HG02981 (cell line): ENCODE results near the gene ASCC3.

Experiments used
- ATAC-seq: cut with Tn5 transposase; IDR thresholded peaks from one replicate; pipeline ENCODE4 v1.9.1; 2021; ENCODE audit warnings: mild to moderate bottlenecking, moderate library complexity; ENCODE audit not compliant: unreplicated experiment

Gene ASCC3

GRCh38 chr6:100599088-100599770 lies 281.9 kb downstream of the ASCC3 start:
- no peak for ATAC-seq

DNA sequence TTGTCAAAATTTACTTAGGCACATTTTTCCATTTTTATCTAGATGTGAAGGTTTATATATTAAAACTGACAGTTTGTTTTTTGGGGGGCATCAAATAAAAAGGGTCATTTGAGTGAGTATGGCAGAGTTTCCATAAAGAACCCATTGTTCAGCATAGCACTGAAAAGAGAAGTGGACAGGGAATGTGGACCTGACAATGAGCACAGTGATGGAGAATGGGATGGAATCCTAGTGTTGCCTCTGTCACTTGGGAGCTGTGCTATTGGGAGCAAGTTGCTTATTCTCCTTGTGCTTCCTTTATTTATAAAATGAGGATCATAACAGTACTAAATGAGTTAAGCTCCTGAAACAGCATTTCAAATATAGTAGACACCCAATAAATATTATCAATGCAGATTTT lies 285.7 kb downstream of the ASCC3 start:
- ATAC-seq = no peak

DNA sequence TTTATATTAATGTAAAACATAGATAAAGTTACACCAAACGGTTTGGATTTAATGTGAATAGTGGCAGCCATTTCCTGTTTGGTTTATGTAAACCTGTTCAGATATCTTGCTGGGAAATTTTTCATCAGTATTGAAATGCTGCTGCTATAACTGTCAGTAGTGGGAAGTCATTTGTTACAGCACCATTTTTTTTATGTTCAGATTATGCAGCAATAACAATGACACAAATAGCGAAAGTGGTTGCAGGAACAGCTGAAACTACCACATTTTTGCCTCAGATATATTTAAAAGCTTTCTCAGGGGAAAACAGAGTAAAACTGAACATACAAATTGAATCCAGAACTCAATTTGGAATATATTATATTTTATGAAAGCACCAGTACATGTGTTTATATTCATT lies 287.6 kb downstream of the ASCC3 start:
- peak; percentile 48 for ATAC-seq

- no peak for ATAC-seq
These were observed 288.2 kb downstream of the ASCC3 start for GRCh38 chr6:100592929-100593328.

GRCh38 chr6:100577425-100577824 lies 303.7 kb downstream of the ASCC3 start:
- no peak for ATAC-seq

- no peak for ATAC-seq
These were observed 305.2 kb downstream of the ASCC3 start for GRCh38 chr6:100575921-100576320.

- no peak for ATAC-seq
These were observed 306.3 kb downstream of the ASCC3 start for GRCh38 chr6:100574836-100575235.

- no peak for ATAC-seq
These were observed 308.0 kb downstream of the ASCC3 start for GRCh38 chr6:100573166-100573565.

DNA sequence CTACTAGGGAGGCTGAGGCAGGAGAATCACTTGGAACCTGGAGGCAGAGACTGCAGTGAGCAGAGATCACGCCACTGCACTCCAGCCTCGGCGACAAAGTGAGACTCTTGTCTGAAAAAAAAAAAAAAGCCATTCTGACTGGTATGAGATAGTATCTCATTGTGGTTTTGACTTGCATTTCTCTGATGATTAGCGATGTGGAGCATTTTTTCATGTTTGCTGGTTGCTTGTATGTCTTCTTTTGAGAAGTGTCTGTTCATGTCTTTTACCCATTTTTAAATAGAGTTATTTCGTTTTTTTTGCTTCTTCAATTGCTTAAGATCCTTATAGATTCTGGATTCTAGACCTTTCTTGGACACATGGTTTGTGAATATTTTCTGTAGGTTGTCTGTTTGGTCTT lies 312.9 kb downstream of the ASCC3 start:
- no peak for ATAC-seq

DNA sequence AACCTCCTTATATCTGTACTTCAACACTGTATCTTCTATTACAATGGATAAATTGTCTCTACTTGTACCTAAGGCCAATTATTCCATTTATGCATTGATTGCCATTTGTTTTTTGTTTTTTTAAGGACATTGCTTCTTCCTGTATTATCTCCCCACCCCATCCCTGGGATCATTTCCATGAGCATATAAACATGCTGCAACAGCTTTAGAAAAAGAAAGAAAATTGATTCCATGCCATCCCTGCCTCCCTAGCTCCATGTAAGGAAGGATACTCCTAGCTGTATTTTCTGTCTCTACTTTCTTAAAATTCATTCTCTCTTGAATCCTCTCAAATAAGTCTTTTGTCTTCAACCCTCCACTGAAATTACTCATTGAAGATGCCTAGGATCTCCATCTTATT lies 314.6 kb downstream of the ASCC3 start:
- no peak for ATAC-seq

DNA sequence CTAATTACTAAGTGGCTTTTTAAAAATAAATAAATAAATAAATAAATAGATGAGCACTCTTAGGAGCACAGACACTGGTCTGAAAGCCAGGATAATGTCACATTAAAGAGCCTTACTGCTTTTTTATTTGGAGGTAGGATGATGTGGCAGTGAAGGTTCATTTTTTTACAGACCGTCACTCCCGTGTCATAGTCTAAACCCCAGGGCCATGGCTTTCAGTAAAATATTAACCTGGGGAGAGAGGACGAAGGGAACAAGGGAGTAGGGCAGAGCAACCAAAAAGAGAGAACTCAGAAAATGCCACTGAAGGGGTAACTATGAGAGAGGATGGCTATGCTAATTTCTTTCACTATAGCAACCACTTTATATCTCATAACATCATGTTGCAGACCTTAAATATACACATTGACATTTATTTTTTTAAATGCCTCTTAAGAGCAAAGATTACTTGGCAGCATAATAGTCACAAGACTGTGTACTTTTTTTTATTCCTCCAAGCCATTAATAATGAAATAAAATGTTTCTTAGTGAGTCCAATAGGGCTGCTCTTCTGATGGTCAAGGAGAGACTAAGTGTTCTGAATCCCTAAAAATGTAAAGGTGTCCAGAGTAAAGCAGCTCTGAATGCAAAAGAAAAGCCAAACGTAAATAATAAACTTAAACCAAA lies 315.6 kb downstream of the ASCC3 start:
- no peak for ATAC-seq

GRCh38 chr6:100559859-100560258 lies 321.3 kb downstream of the ASCC3 start:
- no peak for ATAC-seq

DNA sequence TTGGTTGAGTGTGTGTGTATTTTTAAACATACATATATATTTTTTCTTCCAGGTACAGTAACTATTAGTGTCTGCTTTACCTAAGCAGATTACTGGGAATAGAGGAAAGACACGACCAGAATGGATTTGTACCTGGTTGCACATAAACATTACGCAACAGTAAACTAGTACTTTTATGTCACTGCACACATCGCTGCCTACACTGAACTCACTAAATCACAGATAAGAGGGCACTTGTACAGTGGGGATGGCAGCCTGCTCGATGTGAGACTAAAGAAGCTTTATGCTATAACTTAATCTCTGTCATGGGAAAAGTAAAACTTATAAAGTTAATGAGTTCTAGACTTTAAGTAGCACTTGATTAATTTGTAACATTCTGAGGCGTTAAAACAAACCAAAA lies 326.9 kb downstream of the ASCC3 start:
- ATAC-seq = no peak

DNA sequence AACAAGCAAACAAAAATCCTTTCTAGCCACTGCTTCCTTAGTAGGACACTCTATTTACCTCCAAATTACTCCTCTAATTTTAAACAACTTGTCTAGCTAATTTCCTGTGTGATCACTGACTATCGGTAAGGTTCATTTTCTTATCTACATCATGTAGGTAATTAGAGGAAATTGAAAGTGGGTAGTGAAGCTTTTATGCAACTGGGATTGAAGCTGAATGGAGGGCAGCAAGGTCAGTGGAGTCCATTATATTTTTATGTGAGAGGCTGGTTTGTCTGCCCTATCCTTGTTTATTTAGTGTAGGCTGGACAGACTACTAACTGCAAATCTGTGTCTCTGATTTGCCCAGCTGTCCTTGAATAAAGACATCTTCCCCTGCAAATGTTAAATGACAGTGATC lies 327.9 kb downstream of the ASCC3 start:
- no peak for ATAC-seq

- ATAC-seq = no peak
These were observed 331.5 kb downstream of the ASCC3 start for GRCh38 chr6:100549406-100550167.

DNA sequence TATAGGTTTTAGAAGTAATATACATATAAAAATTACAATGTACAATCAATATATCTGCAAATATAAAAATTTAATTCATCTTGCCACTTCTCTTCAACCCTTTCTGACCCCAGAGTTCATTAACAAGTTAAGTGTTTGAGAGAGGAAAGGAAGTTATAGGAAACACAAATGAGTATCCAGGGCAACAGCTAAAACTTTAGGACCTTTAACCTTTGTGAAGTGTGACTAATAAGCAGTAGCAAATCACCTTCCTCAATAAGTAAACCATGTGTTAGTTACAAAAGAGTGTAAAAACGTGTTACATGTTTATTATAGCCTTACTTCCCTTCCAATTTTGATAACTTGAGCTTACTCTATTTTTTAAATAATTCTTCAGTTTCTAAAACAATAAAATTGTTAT lies 343.0 kb downstream of the ASCC3 start:
- no peak for ATAC-seq

- ATAC-seq = no peak
These were observed 362.5 kb downstream of the ASCC3 start for GRCh38 chr6:100518588-100518987.

- ATAC-seq = no peak
These were observed 363.5 kb downstream of the ASCC3 start for GRCh38 chr6:100517633-100518032.

GRCh38 chr6:100517106-100517505 lies 364.0 kb downstream of the ASCC3 start:
- no peak for ATAC-seq

DNA sequence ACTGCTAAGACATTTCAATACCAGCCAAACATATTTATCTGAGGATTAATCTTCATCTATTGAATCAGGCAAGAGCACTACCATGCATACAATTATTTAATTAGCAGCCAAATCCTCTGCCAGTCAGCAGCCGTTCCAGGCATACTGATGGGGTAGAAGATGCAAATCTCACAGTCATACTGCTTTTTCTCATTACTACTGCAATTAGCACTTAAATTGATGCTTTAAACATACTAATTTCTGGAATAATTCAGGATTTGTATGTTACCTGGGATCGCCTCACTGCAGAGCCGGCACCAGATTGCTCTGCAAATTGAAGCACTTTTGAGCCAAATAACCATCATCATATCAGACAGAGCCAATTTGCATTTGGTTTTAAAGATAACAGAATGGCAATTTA lies 366.5 kb downstream of the ASCC3 start:
- ATAC-seq = no peak

DNA sequence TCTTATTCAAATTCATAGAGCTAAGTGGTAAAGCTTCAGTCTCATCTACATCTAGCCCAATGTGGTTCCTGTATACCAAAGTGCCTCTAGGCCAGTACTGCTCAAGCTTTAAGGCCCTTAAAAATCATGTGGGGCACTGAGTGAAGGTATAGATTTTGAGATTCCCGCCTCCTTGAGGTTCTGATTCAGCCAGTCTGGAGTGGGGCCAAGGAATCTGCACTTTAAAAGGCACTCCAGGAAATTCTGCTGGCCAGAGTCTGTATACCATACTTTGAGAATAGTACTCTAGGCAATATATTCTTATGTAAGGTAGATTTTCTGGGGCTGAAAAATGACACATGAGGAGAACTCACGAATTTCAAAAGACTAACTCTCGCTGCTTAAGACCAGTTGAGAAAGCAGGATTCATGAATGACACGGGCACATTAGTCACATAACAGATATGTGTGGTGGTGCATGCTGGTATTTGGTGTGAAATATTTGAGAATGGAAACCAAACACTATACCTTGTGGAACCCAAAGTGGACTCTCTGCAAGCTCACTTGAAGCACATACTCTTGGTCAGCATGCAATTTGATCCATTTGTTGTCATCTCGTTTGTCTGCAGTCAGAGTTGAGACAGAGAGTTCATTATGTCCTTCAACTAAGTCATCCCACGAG lies 368.8 kb downstream of the ASCC3 start:
- no peak for ATAC-seq

DNA sequence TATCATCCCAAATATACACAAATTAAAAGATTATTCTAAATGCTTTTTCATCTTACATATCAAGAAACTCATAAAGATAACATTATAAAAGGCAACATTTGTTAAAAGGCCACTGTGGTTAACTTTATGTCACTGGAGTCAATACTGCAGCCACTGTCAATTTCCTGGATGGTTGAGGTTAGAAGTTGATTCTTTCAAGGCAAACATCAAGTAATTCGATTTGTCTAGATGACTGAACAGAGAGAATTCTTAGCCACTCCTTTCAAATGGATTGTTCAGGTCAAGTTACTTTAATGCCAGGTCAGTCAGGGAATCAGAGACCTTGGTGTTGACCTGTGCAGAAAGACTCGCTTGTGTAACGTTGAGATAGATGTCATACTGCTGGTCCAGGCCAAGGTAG lies 372.0 kb downstream of the ASCC3 start:
- no peak for ATAC-seq
